Measurements from ENCODE around the gene DNAJC11. TPM values are rescaled to one million over a fixed set of nuclear protein-coding genes. Genes with fewer than 3 reads are reported as not detected.

DNAJC11 gene
- polyA plus RNA-seq, 1 of the 3 experiments (the other 2 are of a cell fraction) = 38.2 TPM

DNA sequence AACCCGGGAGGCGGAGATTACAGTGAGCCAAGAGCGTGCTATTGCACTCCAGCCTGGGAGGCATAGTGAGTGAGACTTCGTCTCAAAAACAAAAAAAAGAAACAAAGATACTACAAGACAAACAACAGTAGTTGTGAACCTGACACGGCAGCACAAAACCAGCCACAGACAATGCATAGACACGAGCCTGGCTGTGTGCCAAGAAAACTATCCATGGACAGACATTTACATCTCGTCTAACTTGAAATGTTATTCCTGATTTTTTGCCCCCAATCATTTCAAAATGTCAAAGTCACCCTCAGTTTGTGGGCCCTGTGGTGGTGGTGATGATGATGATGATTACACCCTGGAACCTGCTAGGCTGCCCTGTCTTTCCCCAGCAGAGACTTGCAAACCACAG, 105.3 kb downstream of the DNAJC11 start:
- Histone ChIP-seq H3K79me2 (ENCODE audit: insufficient read depth) (peaks cover 52% of the 10 kb centered on the region), H3F3A (replicated peaks; ENCODE audit: insufficient read depth) (no peaks in the 10 kb centered on the region), H3K36me3 (replicated peaks in 1 of 2; ENCODE audit: control insufficient read depth in 1 of 2, insufficient read depth in 2 of 2, low read length in 1 of 2) (peaks cover 4 to 36% of the 10 kb centered on the region in 2 experiments), H2AFZ (ENCODE audit: low read depth) (no peak overlapping the region), H3K4me1 (ENCODE audit: control insufficient read depth in 1 of 2, insufficient read depth in 2 of 2, low read depth in 1 of 2, low read length in 1 of 2) (peaks cover 0 to 16% of the 10 kb centered on the region in 2 experiments; a peak in 1 of 4 replicates), H3K9me3 (no peaks in the 10 kb centered on the region), H3K9ac (no peak overlapping the region), H4K20me1 (ENCODE audit: insufficient read depth) (peaks cover 24% of the 10 kb centered on the region; the same call in 1 of the 2 replicates), H3K27ac (ENCODE audit: low read depth in 2 of 2, low read length in 1 of 2) (no peak overlapping the region), H3K27me3 (ENCODE audit: insufficient read depth) (no peaks in the 10 kb centered on the region), H3K4me3 (ENCODE audit: low read depth in 2 of 2, low read length in 1 of 2) (no peak overlapping the region), H3K4me2 (no peak overlapping the region), H3K9me2 (no peaks in the 10 kb centered on the region)
- TF ChIP-seq SMC3 (IDR thresholded peaks at IDR 0.05; ENCODE audit: low read depth, low read length) (no peak), MEF2A (IDR thresholded peaks at IDR 0.05; ENCODE audit: borderline replicate concordance, low read depth) (no peak), TEAD4 (IDR thresholded peaks at IDR 0.05; ENCODE audit: borderline replicate concordance, insufficient read depth) (no peak), RAD21 (IDR thresholded peaks at IDR 0.05; ENCODE audit: low read length) (no peak), RCOR1 (IDR thresholded peaks at IDR 0.05; ENCODE audit: low read length) (no peak), JUND (IDR thresholded peaks at IDR 0.05) (no peak), NRF1 (IDR thresholded peaks at IDR 0.05; ENCODE audit: low read depth, low read length) (no peak), RFX5 (IDR thresholded peaks at IDR 0.05; ENCODE audit: low read length) (no peak), FOSL2 (IDR thresholded peaks at IDR 0.05; ENCODE audit: borderline replicate concordance, low read depth) (no peak), FOXM1 (IDR thresholded peaks at IDR 0.05; ENCODE audit: low read depth) (no peak)
- TF ChIP-seq, protein P1, sequence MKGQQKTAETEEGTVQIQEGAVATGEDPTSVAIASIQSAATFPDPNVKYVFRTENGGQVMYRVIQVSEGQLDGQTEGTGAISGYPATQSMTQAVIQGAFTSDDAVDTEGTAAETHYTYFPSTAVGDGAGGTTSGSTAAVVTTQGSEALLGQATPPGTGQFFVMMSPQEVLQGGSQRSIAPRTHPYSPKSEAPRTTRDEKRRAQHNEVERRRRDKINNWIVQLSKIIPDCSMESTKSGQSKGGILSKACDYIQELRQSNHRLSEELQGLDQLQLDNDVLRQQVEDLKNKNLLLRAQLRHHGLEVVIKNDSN (IDR thresholded peaks at IDR 0.05; ENCODE audit: borderline replicate concordance, low read depth) = no peak
- TF ChIP-seq, protein P2, sequence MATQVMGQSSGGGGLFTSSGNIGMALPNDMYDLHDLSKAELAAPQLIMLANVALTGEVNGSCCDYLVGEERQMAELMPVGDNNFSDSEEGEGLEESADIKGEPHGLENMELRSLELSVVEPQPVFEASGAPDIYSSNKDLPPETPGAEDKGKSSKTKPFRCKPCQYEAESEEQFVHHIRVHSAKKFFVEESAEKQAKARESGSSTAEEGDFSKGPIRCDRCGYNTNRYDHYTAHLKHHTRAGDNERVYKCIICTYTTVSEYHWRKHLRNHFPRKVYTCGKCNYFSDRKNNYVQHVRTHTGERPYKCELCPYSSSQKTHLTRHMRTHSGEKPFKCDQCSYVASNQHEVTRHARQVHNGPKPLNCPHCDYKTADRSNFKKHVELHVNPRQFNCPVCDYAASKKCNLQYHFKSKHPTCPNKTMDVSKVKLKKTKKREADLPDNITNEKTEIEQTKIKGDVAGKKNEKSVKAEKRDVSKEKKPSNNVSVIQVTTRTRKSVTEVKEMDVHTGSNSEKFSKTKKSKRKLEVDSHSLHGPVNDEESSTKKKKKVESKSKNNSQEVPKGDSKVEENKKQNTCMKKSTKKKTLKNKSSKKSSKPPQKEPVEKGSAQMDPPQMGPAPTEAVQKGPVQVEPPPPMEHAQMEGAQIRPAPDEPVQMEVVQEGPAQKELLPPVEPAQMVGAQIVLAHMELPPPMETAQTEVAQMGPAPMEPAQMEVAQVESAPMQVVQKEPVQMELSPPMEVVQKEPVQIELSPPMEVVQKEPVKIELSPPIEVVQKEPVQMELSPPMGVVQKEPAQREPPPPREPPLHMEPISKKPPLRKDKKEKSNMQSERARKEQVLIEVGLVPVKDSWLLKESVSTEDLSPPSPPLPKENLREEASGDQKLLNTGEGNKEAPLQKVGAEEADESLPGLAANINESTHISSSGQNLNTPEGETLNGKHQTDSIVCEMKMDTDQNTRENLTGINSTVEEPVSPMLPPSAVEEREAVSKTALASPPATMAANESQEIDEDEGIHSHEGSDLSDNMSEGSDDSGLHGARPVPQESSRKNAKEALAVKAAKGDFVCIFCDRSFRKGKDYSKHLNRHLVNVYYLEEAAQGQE (IDR thresholded peaks at IDR 0.05; ENCODE audit: low read depth, low read length) = no peak
- TF ChIP-seq, protein P3, sequence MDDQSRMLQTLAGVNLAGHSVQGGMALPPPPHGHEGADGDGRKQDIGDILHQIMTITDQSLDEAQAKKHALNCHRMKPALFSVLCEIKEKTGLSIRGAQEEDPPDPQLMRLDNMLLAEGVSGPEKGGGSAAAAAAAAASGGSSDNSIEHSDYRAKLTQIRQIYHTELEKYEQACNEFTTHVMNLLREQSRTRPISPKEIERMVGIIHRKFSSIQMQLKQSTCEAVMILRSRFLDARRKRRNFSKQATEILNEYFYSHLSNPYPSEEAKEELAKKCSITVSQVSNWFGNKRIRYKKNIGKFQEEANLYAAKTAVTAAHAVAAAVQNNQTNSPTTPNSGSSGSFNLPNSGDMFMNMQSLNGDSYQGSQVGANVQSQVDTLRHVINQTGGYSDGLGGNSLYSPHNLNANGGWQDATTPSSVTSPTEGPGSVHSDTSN (IDR thresholded peaks at IDR 0.05) = no peak
- CTCF ChIA-PET = no interaction called here
- POLR2A ChIA-PET = no interaction called here
- DNase-seq = no peak
- WGBS (ENCODE audit: low lambda C conversion rate) = 79% methylated on average over 7 of the region's 7 CpGs

All from SK-N-SH (cell line).